Mesendoderm (in vitro differentiated cells): ENCODE results near the gene RAB3IL1.

Source experiments
- DNase-seq: peaks from one replicate; pipeline ENCODE4 v3.0.0; 2013
- H2AK5ac ChIP-seq: 2 replicates; pipeline ENCODE4 v1.6.1; 2013; ENCODE audit warnings: low read length, inconsistent platforms
- H2BK120ac ChIP-seq: 2 replicates; pipeline ENCODE4 v1.6.1; 2013; ENCODE audit warnings: low read depth, mild to moderate bottlenecking, low read length, moderate library complexity, mixed read lengths
- H2BK15ac ChIP-seq: replicated peaks from 2 replicates; pipeline ENCODE4 v1.6.1; 2013; ENCODE audit warnings: low read depth, mild to moderate bottlenecking, moderate library complexity
- H2BK5ac ChIP-seq: 2 replicates; pipeline ENCODE4 v1.6.1; 2013; ENCODE audit warnings: low read length, inconsistent platforms
- H3K18ac ChIP-seq: 2 replicates; pipeline ENCODE4 v1.6.1; 2013; ENCODE audit warnings: mild to moderate bottlenecking, low read length, mixed read lengths
- H3K23ac ChIP-seq: one replicate; pipeline ENCODE4 v1.6.1; 2013; ENCODE audit warnings: low read length
- H3K27ac ChIP-seq: 2 replicates; pipeline ENCODE4 v1.5.1; 2013; ENCODE audit warnings: low read depth, mild to moderate bottlenecking, inconsistent platforms, low read length, moderate library complexity
- H3K27me3 ChIP-seq: 2 replicates; pipeline ENCODE4 v1.6.1; 2013; ENCODE audit warnings: low read length, control low read depth, mild to moderate bottlenecking, inconsistent platforms; ENCODE audit not compliant: insufficient read depth, poor library complexity
- H3K36me3 ChIP-seq: 2 replicates; pipeline ENCODE4 v1.6.1; 2013; ENCODE audit warnings: low read length, inconsistent platforms; ENCODE audit not compliant: control insufficient read depth, insufficient read depth
- H3K4ac ChIP-seq: one replicate; pipeline ENCODE4 v1.6.1; 2013; ENCODE audit warnings: low read depth, mild to moderate bottlenecking, low read length, moderate library complexity
- H3K4me1 ChIP-seq: 2 replicates; pipeline ENCODE4 v1.6.1; 2013; ENCODE audit warnings: low read depth, low read length, inconsistent platforms; ENCODE audit not compliant: control insufficient read depth
- H3K4me2 ChIP-seq: 2 replicates; pipeline ENCODE4 v1.6.1; 2013; ENCODE audit warnings: low read length
- H3K4me3 ChIP-seq: 2 replicates; pipeline ENCODE4 v1.5.1; 2013; ENCODE audit warnings: mild to moderate bottlenecking, low read length
- H3K56ac ChIP-seq: one replicate; pipeline ENCODE4 v1.6.1; 2013; ENCODE audit warnings: low read length
- H3K79me1 ChIP-seq: 2 replicates; pipeline ENCODE4 v1.6.1; 2013; ENCODE audit warnings: low read length, inconsistent platforms
- H3K79me2 ChIP-seq: 2 replicates; pipeline ENCODE4 v1.6.1; 2013; ENCODE audit warnings: mild to moderate bottlenecking, low read length; ENCODE audit not compliant: control insufficient read depth, insufficient read depth
- H3K9ac ChIP-seq: 2 replicates; pipeline ENCODE4 v1.6.1; 2013; ENCODE audit warnings: low read length, inconsistent platforms
- H4K5ac ChIP-seq: one replicate; pipeline ENCODE4 v1.6.1; 2013; ENCODE audit warnings: low read length
- H4K8ac ChIP-seq: one replicate; pipeline ENCODE4 v1.6.1; 2013; ENCODE audit warnings: low read depth, mild to moderate bottlenecking, control low read depth, low read length, moderate library complexity
- WGBS: extraction: QIAGEN DNeasy Blood & Tissue Kit; methylation state at CpG from one replicate; pipeline ENCODE4 v1.1.7; 2013; ENCODE audit warnings: low lambda C conversion rate, missing lambda C conversion rate; ENCODE audit not compliant: insufficient coverage; ENCODE audit errors: extremely low coverage; 5-methylcytosine and 5-hydroxymethylcytosine counted together

RAB3IL1 gene

DNA sequence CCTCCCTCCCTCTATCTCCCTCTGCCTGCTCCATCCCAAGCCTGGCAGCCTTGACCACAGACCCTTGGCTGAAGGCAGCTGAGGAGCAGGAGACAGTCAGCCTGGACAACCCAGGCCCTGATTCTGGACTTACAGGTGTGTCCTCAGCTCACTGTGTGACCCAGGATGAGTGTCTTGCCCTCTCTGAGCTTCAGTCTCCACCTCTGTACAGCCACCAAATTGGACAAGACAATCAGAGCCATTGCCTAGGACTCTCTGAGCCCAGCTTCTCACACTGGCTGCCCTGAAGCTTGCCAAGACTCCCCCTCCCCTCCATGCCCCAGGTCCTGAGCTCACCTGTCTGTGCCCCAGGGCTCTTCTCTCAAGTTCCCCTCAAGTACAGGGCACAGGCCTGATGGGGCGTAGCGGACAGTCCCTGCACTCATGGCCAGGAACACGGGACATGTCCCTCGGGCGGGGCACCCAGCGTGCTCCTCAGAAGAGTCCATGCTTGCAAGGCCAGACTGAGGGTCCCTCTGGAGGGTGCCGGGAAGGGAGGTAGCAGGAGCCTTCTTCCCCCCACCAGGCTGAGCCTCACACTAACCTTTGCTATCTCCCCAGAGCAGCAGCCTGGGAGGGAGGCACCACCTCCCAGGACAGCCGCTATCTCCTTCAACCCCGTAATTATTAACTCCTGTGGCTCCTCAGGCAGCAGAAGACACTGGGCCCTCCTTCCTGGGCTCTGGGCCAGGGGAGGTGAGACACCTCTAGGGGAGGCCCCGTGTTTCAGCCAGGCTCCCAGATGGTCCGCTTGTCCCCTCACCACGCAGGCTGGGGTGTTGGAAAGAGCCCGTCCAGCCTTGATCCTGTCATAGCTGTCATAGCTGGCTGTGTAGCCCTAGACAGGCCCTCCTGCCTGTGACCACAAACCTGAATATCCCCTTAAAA lies 2.6 kb upstream of the RAB3IL1 start:
- Histone ChIP-seq H2BK120ac (no peak overlapping the region), H3K4me3 (no peak overlapping the region), H4K8ac (no peak overlapping the region), H3K18ac (no peak overlapping the region), H3K79me2 (no peaks in the 10 kb centered on the region), H3K27me3 (no peaks in the 10 kb centered on the region), H3K36me3 (no peaks in the 10 kb centered on the region), H2AK5ac (no peak overlapping the region), H2BK5ac (no peak overlapping the region), H3K27ac (no peak overlapping the region), H3K79me1 (no peaks in the 10 kb centered on the region), H3K9ac (no peak overlapping the region), H3K4me1 (peaks cover 6% of the 10 kb centered on the region), H4K5ac (no peak overlapping the region), H3K4me2 (no peak overlapping the region), H3K4ac (no peak overlapping the region), H3K56ac (no peak overlapping the region), H3K23ac (no peak overlapping the region), H2BK15ac (no peak overlapping the region)
- DNase-seq = peak; percentile 44
- no CpG with 5 or more reads among the region's 13 CpGs for WGBS

DNA sequence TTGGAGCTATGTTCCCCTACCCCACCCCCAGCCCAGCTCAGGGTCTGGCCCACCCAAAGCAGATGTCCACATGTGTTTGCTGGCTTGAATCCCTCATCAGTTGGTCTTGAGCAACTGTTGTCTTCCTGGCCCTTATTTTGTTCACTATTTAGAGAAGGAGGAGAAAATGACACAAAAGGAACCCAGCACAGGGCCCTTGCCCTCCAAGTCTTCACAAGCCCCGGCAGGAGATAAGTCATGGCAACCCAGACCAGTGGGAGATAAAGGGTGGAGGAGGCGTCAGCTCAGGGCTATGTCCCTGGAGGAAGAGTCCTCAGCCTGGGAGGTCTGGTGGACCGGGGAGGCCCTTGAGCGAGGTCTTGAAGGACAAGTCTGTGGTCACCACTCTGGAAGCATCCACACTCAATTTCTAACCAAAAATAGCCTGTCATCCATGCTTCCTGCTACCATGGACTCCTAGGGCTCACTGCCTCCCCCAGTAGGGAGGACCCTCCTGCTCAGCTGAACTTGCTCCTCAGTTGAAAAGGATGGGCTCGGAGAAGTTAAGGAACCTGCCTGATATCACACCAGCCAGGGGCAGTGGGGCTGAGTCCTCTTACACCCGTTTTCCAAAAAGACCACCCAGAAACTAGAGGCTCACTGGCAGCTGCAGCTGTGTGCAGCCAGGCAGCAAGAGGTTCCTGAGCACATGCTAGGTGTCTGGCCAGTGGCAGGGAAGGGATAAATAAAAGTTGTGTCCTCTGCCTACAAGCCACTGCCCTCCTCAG lies 1.8 kb upstream of the RAB3IL1 start:
- WGBS = no CpG with 5 or more reads among the region's 6 CpGs

DNA sequence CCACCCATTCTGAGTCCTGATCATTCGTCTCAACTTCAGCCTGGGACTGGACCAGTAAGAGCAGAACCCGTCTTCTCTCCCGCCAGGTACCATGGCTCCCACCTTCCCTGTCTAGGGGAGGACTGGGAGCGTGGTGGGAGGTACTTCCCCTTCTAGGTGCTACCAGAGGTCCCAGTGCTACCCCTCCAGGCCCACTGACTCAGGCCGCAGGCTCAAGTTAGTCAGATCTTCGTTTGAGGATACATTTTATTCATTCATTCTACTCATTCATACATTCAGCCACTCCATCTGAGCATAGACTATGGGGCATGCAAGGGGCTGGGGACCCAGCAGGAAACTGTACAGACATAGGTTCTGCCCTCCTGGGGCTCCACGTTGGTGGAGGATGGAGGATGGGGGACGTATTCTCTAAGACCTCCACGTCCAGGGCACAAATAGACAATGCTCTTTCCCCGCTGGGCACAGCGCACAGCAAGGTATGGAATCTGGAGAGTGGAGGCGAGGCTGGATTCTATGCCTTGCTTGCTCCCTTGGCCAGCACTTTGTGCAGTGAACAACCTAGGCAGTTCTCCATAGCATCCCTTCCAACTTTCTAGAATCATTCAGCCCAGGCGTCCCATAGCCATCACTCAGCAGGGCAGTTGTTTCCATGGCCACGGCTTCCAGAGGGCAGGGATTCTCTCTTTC lies 1.0 kb upstream of the RAB3IL1 start:
- WGBS = no CpG with 5 or more reads among the region's 14 CpGs
- no peak overlapping the region for H2BK15ac ChIP-seq
- no peaks in the 10 kb centered on the region for H3K27me3 ChIP-seq

More for the DNA sequence above, 1.8 kb upstream of the RAB3IL1 start:
- no peak overlapping the region for H3K18ac ChIP-seq
- no peak overlapping the region for H3K4ac ChIP-seq
- H3K27ac ChIP-seq = no peak overlapping the region
- H3K56ac ChIP-seq = no peak overlapping the region
- peaks cover 6% of the 10 kb centered on the region for H3K4me1 ChIP-seq
- H3K4me2 ChIP-seq = no peak overlapping the region
- H3K9ac ChIP-seq = no peak overlapping the region
- no peaks in the 10 kb centered on the region for H3K79me2 ChIP-seq
- no peaks in the 10 kb centered on the region for H3K36me3 ChIP-seq
- H2BK120ac ChIP-seq = no peak overlapping the region
- H4K5ac ChIP-seq = no peak overlapping the region
- H4K8ac ChIP-seq = no peak overlapping the region
- H3K79me1 ChIP-seq = no peaks in the 10 kb centered on the region
- no peak overlapping the region for H3K23ac ChIP-seq
- no peak overlapping the region for H2BK5ac ChIP-seq
- no peak overlapping the region for H2AK5ac ChIP-seq
- DNase-seq = no peak
- no peak overlapping the region for H2BK15ac ChIP-seq
- H3K27me3 ChIP-seq = no peaks in the 10 kb centered on the region
- H3K4me3 ChIP-seq = no peak overlapping the region

DNA sequence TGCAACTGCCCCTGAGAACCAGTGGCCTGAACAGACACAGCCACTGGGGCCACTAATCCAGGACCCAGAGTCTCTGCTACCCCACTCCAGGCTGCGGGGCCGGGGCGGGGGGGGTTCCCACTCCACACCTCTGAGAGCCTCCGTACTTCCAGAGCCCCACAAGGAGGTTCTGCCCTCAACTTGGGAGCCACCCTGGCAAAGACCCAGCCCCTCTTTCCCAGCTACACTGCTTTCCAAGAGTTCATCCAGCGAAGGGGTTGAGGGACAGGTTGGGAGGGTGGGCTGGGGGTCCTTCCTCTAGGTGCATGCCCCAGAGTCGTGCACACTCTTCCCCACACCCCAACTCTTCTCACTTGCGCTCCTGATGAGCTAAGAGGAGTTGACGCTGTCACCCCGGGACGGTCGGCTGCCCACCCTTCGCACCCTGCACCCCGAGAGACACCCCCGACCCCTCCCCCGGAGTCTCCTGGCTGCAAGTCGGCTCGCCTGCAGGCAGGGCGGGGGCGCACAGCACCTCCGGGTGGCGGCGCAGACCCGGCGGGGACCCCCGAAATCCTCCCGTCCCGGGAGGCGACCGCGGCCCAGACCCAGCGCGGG lies 531 bp downstream of the RAB3IL1 start:
- Histone ChIP-seq H3K18ac (peak overlapping the region; percentile 12), H3K4me1 (peaks cover 2% of the 10 kb centered on the region), H2BK15ac (no peak overlapping the region), H2BK5ac (no peak overlapping the region), H2BK120ac (no peak overlapping the region), H3K79me1 (no peaks in the 10 kb centered on the region), H3K4me2 (peak overlapping the region; percentile 54), H4K8ac (no peak overlapping the region), H3K23ac (no peak overlapping the region), H3K4ac (no peak overlapping the region), H2AK5ac (no peak overlapping the region), H4K5ac (no peak overlapping the region), H3K56ac (peak overlapping the region; percentile 81), H3K27ac (no peak overlapping the region), H3K27me3 (no peaks in the 10 kb centered on the region), H3K4me3 (peak overlapping the region; percentile 12), H3K79me2 (no peaks in the 10 kb centered on the region), H3K9ac (peak overlapping the region; percentile 63), H3K36me3 (no peaks in the 10 kb centered on the region)
- DNase-seq = no peak
- no CpG with 5 or more reads among the region's 32 CpGs for WGBS

More for the DNA sequence above, 1.0 kb upstream of the RAB3IL1 start:
- H3K4me1 ChIP-seq = peaks cover 6% of the 10 kb centered on the region
- no peak overlapping the region for H4K8ac ChIP-seq
- no peak overlapping the region for H3K9ac ChIP-seq
- DNase-seq = no peak
- no peak overlapping the region for H2BK5ac ChIP-seq
- no peak overlapping the region for H2BK120ac ChIP-seq
- no peaks in the 10 kb centered on the region for H3K79me2 ChIP-seq
- no peak overlapping the region for H3K4me2 ChIP-seq
- no peak overlapping the region for H3K4me3 ChIP-seq
- H3K27ac ChIP-seq = no peak overlapping the region
- no peak overlapping the region for H3K56ac ChIP-seq
- no peak overlapping the region for H3K4ac ChIP-seq
- no peaks in the 10 kb centered on the region for H3K79me1 ChIP-seq
- no peak overlapping the region for H3K23ac ChIP-seq
- no peak overlapping the region for H3K18ac ChIP-seq
- H3K36me3 ChIP-seq = no peaks in the 10 kb centered on the region
- no peak overlapping the region for H2AK5ac ChIP-seq
- H4K5ac ChIP-seq = no peak overlapping the region

DNA sequence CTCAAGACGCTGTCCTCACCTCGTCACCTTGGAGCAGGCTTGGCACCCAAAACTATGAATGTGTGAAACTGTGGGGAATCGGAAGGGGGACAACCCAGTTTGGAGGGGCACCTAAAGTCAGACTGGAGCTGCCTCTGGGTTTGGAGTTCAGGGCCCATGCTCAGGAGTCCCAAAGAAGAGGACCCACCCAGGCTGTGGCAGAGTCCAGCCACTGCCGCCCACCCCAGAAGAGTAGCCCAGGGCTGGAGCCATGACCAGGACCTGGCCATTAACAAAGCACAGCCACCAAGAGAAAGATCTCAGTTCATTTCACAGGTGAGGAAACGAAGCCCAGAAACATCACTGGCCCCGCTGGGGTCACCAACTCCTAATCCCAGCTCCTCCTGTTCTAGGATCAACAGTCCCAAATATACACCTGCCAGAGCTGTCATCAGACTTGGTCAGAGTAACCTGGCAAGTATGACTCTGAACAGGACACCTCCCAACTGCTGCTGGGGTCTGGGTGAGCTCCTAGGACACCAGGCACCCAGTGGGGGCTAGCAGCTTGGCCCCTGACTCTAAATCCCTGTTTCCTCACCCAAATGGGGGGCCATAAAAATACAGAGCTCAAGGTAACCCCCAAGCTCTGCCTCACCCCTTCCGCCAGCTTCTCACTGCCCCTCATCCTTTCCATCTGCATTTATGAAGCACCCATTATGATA lies 2.7 kb downstream of the RAB3IL1 start:
- Histone ChIP-seq H3K36me3 (no peaks in the 10 kb centered on the region), H3K9ac (no peak overlapping the region), H3K18ac (no peak overlapping the region), H2BK120ac (no peak overlapping the region), H2BK5ac (no peak overlapping the region), H3K4me3 (no peak overlapping the region), H4K8ac (no peak overlapping the region), H3K4me2 (no peak overlapping the region), H3K79me2 (no peaks in the 10 kb centered on the region), H4K5ac (no peak overlapping the region), H3K79me1 (no peaks in the 10 kb centered on the region), H3K23ac (no peak overlapping the region), H2BK15ac (no peak overlapping the region), H3K4ac (no peak overlapping the region), H2AK5ac (no peak overlapping the region), H3K27ac (no peak overlapping the region), H3K4me1 (peaks cover 2% of the 10 kb centered on the region), H3K27me3 (no peaks in the 10 kb centered on the region), H3K56ac (no peak overlapping the region)
- WGBS = no CpG with 5 or more reads among the region's 7 CpGs
- DNase-seq = no peak
